Kidney capillary endothelial cell (primary cell): ENCODE results near the gene TMEM248.
"Not testable (repeated sequence)": the region's sequence is repeated elsewhere in the genome, so short reads cannot be mapped to it uniquely, and the experiment has no call there.

ENCODE experiments used
- DNase-seq: peaks from one replicate; pipeline ENCODE4 v3.0.0-alpha.2; 2018; ENCODE audit warnings: low spot score

Gene TMEM248

DNA sequence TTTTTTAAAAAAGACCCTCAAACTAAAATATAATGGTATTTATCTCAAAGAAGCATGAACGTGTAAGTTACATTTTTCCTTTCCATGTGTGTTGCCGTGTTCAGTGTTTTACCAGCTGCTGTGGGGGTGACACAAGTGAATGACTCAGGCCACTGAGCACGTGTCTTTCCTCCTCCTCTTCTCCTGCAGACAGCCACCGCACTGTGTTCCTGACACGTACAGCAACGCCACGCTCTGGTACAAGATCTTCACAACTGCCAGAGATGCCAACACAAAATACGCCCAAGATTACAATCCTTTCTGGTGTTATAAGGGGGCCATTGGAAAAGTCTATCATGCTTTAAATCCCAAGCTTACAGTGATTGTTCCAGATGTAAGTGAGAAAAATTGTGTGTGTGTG, 29.7 kb downstream of the TMEM248 start:
- no peak for DNase-seq

DNA sequence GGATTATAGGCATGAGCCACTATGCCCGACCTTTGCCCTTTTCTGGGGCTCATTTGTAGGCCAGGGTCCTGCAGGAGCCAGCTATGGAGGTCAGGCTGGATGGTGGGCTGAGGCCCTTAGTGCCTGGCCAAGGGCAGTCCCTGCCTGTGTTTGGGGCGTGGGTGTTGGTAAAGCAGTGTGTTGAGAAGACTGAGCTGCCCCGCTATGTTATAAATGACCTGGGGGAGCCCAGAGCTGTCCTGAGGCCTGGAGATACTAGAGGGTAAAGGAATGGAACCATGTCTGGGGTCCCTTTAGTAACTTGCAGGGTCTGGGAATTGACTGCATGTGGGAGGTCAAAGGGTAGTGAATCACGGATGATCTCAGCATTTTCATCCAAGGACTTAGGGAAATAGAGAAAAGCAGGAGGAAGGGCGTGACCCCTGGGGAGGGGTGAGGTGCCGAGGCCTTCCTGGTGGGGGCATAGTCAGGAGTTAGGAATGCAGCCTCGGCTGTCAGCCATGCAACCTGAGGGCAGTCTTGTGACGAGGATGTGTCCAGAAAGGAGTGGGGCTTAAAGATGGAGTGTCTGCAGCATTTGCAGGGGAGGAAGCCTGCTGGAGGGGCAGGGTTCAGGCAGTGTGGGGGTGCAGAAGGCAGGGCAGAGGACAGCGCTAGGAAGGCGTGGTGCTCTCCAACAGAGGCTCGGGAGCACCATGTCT, 31.5 kb downstream of the TMEM248 start:
- DNase-seq, result peak; percentile 92

DNA sequence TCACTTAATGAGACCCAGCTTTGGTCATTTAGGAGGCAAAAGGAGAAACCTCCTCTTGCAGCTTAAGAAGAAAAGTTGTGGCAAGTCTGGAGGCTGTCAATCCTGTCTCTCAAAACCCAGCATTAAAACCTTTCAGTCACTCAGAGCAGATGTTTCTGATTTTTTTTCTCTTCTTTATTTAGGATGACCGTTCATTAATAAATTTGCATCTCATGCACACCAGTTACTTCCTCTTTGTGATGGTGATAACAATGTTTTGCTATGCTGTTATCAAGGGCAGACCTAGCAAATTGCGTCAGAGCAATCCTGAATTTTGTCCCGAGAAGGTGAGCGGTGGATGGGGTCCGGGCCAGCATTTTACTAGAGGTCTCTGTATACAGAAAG, 32.0 kb downstream of the TMEM248 start:
- DNase-seq, result no peak

DNA sequence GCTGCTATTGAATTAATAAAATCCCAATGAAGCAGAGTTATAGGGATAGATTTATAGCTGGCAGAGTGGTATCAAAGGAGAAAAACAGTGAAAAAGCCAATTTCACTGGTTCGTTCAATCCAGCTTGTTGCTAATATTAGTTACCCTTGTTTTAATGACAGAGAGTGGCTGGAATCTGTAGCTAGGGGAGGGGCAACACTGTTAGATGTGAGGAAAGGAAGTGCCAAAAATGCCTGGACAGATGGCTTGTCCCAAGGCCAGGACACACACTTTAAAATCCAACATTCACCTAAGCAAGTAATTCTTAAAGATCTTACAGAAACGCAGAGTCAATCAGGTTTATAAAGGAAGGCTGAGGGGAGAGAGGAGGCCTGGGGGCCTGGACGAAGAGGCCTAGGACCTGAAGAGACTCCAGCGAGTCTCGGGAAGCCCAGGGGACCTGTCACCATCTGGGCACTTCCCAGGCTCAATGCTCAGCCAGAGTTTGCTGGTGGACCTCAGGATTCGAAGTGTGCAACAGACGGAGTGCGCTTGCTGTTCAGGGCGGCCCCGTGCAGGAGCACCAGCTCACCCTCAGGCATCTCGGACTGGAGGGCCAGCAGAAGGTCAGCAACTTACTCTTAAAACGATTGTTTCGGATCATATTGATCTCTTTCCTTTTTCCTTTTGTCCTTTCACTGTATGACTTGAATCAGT, 36.7 kb downstream of the TMEM248 start:
- DNase-seq, result no peak

DNA sequence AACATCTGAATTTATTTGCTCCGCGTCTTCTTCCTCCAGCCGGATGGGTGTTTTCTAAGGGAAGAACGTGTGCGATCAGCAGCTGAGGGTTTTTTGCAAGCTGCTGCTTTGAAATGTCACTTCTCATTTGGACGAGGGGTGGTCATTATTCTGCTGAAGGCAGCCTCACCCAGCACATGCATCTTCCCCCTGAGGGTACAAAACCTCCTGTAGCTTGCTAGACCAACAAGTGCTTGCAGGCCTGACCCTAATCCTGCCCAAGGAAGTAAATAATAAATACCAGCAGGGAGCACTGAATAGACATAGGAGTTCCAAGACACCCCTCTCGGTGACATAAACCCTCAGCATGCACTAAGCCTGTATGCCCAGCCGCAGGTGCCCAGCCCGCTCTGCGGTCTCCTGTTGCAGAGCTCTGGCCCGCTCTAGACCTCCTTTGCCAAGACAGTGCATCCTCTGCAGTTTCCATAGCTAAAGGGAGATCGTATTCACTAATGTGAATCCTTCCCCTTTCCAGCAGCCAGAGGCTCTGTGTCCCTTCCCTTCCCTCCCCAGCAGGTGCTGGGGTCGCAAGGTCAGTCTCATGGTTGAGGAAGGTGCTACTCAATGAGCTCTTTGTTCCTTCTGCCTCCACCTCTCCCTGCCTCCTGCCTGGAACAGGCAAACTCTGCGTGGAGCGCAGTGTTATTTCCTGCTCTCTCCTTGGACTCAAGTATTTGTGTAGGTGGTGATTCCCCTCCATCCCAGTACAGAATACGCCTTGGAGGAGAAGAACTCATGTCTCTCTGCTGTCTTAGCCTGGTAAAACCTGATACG, 37.7 kb downstream of the TMEM248 start:
- no peak for DNase-seq

DNA sequence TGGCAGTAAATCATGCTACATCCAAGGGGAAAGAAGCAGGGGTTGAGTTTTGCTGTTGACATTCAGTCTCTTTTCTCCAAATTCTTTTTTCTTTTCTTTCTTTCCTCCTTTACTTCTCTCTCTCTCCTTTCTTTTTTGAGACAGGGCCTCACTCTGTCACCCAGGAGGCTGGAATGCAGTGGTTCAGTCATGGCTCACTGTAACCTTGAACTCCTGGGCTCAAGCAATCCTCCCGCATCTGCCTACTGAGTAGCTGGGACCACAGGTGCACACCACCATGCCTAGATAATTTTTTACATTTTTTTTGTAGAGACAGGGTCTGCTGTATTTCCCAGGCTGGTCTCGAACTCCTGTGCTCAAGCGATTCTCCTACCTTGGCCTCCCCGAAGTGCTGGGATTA, 39.2 kb downstream of the TMEM248 start:
- DNase-seq, result no peak

DNA sequence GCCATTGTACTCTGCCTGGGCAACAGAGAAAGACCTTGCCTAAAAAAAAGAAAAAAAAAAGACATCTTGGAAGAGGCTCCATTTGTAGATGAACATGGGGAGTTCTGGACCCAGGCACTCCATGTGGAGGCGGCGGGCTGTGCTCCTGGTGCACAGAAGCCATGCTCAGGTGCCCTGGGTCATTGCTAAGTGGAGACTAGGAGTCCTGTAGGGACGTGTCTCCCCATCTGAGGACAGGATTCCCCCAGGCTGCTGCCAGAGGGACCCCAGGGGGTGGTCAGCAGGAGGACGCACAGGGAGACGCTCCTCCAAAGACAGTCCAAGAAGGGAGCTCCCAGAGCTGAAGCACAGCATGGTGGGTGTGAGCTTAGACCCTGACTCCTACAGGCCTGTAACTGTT, 40.1 kb downstream of the TMEM248 start:
- DNase-seq, result no peak

DNA sequence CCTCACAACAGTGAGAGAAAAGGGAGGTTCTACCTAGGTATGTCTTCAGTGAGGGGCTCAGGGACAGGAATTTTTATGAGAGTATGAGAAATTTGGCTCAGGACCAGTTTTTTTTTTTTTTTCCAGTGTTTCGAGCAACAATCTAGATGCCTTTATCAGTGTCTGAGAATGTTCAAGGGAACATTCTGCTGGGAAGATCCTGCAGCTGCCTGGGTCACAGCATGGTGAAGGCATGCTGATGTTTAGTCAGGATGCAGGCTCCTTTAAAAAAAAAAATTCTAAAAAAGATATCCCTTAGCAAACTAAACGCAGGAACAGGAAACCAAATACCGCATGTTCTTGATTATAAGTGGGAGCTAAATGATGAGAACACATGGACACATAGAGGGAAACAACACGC, 43.4 kb downstream of the TMEM248 start:
- DNase-seq, result no peak

DNA sequence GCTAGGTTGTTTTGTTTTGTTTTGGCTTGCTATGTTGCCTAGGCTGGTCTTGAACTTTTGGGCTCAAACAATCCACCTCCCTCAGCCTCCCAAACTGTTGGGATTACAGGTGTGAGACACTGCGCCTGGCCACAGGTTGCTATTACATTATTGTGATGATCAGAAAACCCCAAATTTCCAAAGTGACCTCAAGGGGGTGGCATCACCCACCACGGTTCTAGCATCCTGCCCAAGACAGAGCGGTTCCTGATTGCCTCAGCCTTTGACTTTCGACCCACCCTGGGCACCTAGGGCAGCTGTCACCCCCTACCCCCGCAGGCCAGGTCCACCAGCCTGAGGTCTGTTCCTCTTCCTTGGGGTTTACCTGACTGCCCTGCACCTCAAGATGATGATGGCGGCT, 46.0 kb downstream of the TMEM248 start:
- no peak for DNase-seq

DNA sequence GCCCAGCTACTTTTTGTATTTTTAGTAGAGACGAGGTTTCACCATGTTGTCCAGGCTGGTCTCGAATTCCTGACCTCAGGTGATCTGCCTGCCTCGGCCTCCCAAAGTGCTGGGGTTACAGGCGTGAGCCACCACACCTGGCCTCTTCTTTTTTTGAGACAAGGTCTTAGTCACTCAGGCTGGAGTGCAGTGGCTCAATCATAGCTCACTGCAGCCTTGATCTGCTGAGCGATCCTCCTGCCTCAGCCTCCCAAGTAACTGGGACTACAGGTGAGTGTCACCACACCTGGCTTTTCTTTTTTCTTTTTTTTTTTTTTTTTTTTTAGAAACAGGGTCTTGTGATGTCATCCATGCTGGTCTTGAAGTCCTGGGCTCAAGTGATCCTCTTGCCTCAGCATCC, 48.0 kb downstream of the TMEM248 start:
- DNase-seq, result not testable (repeated sequence)

DNA sequence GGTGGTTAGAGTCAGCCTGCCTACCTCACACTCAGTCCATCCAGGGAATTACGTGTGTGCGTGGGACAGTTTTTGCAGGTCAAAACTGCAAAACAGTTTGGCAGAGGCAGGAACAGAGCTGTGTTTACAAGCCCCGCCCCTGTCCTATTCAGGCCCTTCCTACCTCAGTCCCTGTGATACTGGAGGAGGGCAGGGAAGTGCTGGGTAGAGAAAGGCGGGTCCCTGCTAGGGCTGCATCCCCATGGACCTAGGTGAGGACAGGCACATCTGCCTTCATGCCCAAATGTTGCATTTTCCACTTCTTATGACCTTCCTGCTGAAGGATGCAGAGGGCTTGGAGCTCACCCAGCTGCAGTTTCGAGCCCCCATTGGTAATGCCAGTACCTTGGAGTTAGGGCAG, 49.3 kb downstream of the TMEM248 start:
- DNase-seq, result no peak

DNA sequence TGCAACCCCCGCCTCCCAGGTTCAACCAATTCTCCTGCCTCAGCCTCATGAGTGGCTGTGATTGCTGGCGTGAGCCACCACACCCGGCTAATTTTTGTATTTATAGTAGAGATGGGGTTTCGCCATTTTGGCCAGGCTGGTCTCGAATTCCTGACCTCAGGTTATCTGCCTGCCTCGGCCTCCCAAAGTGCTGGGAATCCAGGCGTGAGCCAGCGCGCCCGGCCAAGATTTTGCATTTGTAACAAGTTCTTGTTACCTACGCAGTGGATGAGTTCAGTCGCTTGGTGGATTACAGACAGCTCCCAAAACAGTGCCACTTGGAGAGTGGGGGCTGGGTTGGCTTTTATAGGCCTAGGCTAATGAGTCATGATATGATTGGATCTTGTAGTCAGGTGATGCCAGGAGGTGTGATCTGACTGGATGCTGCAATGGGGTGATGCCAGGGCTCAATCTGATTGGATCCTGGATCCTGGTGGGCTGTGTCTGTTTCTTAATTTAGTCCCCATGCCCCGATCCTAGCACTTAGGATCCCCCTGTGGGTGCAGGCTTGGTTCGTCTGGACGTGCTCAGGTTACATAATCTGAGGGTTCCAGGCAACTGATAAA, 54.1 kb downstream of the TMEM248 start:
- no peak for DNase-seq

DNA sequence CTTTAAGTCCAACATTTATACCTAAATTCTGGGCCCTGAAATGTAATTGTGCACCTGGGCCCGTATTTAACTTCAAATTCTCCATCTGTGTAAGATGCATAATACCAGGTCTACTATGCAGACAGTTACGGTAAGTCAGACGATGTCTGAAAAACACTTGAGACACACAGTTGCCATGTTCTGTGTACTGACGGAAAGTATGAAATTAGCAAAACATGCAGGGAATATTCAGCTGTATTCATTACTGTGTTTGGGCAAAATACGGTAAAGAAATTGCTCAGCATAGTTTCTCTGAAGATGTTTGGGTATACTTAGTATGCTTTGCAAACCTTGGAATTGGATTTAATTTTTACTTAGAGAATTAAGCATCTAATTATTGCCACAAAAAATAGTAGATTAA, 57.3 kb downstream of the TMEM248 start:
- not testable (repeated sequence) for DNase-seq

DNA sequence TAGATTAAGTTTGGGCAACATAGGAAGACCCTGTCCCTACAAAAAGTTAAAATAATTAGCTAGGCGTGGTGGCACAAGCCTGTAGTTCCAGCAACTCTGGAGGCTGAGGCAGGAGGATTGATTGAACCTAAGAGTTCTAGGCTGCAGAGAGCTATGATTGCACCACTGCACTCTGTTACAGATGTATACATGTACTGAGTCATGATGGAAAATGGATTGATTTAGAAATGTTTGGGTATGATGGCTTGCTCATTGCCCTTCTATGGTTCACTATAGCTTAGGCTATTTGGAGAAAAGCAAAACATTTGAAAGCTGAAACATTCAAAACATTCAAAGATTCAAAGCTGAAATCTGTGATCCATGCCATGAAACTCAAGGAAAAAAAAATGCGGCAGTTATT, 58.0 kb downstream of the TMEM248 start:
- not testable (repeated sequence) for DNase-seq

DNA sequence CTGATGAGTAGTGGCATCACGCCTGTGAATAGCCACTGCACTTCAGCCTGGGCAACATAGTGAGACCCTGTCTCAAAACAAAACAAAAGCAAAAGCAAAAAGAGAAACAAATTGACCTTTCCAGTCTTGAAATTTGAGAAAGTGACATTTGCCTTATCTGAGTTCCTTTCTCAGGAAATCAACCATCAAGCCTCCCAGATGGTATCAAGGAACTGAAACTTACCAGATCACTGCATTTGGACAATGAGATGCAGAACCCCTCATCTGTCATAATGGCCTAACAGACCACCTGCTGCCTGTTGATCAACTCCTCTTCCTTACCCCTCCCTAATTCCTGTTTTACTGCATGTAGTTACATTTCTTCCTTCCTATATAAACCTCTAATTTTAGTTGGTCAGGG, 59.3 kb downstream of the TMEM248 start:
- DNase-seq, result not testable (repeated sequence)

DNA sequence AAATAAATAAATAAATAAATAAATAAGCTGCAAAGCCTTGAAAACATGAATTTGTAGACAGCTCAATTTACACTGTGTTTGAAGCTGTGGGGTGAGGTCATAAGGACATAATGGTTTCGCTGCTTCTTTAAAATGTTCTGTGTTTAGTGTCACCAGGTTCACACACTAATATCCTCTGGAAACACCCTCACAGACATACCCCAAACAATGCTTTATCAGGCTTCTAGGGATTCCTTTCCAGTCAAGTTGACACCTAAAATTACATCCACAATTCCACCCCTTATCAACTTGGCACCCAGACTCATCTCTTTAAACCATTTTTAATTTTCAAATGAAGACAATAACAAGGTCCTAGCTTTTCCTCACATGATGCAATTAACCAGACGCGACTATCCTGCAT, 68.5 kb downstream of the TMEM248 start:
- DNase-seq, result not testable (repeated sequence)

DNA sequence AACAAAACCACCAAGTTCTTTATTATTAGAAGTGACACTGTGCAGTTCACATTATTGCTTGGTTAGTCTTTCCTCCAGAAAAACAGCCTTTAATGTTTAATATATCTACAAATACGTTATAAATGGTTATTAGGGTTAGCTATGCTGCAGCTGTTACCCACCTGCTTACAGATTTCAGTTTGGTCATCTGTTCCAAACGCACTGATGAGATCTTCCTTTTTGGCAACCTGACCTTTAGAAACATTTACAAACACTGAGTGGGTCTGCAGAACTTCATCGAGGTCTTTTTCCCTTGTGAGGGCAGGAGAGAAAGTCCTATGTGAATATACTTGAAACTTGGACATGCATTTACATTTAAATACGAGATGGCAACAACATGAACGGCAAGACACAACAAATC, 73.0 kb downstream of the TMEM248 start:
- DNase-seq, result not testable (repeated sequence)

DNA sequence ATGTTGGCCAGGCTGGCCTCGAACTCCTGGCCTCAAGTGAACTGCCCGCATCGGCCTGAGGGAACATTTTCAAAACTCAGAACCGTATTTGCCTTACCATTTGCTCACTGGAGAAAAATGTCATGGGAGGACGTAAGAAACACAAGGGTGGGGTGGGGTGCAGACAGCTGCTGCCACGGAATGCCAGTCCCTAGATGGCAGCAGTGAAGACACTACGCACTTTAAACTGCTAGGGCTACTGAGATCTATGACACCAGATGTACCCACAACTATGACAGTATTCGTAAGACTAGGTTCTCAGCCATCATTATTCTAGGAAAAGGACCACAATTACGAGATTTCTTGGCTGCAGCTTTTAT, 73.6 kb downstream of the TMEM248 start:
- peak; percentile 38 for DNase-seq

DNA sequence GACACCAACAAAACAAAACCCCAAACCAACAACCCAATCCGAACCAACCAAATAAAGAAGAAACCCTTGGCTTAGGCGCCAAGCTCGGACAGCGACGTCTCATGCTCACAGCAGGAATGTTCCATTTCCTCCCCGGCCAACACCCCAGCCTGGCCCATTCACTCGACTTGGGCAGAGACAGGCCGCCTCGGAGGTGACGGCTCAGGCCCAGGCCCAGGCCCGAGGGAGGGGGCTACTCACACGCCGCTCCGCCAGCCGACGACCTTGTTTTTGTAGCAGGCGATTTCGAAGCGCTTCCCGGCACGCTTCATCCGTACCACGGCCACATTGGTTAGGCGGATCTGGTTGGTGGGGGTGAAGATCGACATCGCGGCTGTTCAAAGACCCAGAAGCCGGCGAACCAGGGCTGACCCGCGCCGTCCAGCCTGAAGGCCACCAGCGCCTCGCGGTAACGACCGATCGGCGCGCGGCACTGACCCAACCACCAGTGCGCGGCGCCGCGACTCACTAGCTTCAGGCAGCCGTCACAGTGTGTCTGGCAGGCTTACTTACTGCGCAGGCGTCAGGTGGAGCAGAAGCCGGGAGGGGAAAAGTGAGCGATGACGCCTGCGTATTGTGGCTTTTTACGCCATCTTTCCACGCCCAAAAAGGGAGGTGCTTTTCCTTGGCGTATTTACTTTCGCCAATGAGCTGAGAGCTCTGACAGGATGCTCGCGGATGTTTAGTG, 74.2 kb downstream of the TMEM248 start, which contains the start of gene SBDS:
SBDS (minus strand) TSS at position 537 of the 727 bp plus-strand sequence; CDS start at position 368, 169 bp downstream.
- DNase-seq, result peak; percentile 98

DNA sequence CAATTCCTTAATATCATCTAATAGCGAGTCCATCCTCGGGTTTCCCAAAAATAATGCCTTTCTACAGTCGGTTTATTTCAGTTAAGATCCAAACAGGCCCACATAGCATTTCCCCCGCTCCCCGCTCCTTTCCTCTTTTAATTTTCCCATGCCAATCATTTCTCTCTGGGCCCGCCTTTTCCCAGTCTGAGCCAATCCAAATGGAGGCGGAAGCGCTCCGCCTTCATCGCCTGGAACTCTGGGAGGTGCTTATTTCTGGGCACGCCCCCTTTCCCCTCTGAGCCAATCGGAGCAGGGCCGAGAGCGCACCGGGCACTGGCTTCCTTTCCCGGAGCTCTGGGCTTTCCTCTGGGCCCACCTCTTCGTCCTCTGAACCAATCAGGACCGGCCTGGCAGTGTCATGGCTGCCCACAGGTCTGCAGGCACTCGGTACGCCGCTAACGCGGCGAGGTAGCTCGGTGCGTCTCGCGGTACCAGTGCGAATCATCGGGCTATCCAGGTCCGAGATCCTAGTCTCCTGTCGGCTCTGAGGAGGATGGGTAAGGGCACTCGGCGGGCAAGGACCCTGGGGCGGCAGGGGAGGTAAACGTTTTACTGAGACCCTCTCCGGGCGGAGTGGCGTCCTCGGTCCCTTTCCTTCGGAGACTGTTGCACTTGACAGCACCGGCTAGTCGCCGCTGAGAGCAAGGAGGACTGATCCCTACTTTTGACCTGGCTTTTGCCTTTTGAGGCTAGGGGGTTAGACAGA, 75.6 kb downstream of the TMEM248 start, which contains the start of gene TYW1:
TYW1 (plus strand) TSS at position 390 of the 748 bp plus-strand sequence; CDS start at position 536, 146 bp downstream.
- DNase-seq, result peak; percentile 98
